Measurements from ENCODE around the gene BMPER. TPM values are rescaled to one million over a fixed set of nuclear protein-coding genes. Genes with fewer than 3 reads are reported as not detected.
A peak's percentile ranks its signal among the peaks of the same experiment; 100 is the strongest.

Gene BMPER
- total RNA-seq, 2 donors from 2014 or later: not detected

- ATAC-seq (no peak), DNase-seq (ENCODE audit: low spot score in 2 of 2) (no peak)
- Mint-ChIP-seq H3K9me3 (no peaks in the 10 kb centered on the region), H3K27ac (no peak overlapping the region), H3K36me3 (no peaks in the 10 kb centered on the region)
Observed at GRCh38 chr7:33885290-33886148, 19.8 kb upstream of the BMPER start.

DNA sequence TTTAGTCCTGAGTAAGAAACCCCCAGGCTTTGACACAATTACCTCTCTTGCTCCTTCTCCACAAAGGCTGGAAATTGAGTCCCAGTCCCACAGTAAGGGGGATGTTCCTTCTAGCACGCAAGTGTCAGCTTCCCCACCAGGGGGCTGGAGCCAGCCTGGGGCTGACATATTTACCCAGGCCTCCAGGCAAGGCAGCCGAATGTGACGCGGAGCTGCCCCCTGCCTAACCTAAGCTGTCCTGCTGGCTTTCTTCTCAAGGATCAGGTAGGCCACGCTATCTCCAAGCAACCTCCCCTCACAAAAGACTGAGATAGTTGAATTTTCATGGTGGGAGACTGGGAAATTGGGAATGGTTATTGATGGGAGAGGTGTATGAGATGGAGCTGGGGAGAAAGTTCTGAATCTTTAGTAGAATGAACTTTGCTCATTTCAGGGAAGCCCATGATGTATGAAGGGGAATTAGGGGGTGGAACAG lies 19.2 kb upstream of the BMPER start:
- no peaks in the 10 kb centered on the region for H3K36me3 Mint-ChIP-seq
- DNase-seq (ENCODE audit: low spot score in 2 of 2) (no peak), ATAC-seq (no peak)
- H3K27ac Mint-ChIP-seq: no peak overlapping the region
- no peaks in the 10 kb centered on the region for H3K9me3 Mint-ChIP-seq

DNA sequence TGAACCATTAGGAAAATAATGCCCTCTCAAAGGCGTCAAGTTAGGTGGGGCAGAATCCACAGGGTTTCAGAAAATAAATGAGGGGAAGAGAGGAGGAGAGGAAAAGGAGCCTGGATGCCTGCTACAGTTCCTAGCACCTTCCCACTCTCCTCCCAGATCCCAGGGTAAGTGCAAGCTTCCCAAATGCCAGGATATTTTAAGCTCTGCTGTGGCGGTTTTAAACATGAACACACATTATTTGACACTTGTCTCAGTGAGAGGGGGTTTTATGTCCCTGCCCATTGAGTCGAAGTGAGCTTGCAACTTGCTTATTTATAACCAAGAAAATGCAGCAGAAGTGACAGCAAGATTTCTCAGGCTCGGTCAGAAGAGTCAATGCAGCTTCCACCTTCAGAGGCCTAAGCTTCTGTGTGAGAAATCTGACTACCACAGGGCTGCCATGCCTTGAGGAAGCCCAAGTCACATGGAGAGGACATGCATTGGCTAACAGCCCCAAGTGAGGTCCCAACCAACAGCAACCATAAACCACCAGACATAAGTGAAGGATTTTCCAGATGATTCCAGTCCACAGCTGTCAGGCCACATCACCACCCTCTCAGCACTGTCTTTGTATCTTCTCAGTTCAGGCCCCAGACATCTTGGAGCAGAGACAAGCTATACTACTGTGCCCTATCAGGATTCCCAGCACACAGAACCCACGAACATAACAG lies 17.9 kb upstream of the BMPER start:
- ATAC-seq: no peak
- H3K36me3 Mint-ChIP-seq: no peaks in the 10 kb centered on the region
- no peak overlapping the region for H3K27ac Mint-ChIP-seq

DNA sequence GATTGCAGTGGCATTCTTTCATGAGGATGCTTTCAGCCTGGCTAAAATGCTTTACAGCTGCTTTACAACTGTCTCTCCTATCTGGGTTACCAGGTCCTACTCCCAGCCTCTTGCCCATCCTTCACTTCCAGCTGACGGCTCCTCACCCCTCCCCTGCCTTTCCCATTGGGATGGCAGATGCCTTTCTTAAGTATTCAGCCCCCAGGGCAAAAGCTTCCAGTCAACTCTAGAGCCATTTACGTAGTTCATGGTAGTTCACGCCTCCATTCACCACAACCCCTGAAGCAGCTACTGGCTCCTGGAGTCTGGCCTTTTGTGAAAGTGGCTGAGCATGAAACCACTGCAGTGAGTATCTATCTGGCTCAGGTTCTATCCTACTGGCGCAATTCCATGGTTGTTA lies 17.2 kb upstream of the BMPER start:
- Mint-ChIP-seq H3K27ac (no peak overlapping the region), H3K9me3 (no peaks in the 10 kb centered on the region), H3K36me3 (no peaks in the 10 kb centered on the region)
- no peak for ATAC-seq
- DNase-seq (ENCODE audit: low spot score in 2 of 2): no peak

More for the DNA sequence above, 17.9 kb upstream of the BMPER start:
- H3K9me3 Mint-ChIP-seq: no peaks in the 10 kb centered on the region
- no peak for DNase-seq (ENCODE audit: low spot score in 2 of 2)

DNA sequence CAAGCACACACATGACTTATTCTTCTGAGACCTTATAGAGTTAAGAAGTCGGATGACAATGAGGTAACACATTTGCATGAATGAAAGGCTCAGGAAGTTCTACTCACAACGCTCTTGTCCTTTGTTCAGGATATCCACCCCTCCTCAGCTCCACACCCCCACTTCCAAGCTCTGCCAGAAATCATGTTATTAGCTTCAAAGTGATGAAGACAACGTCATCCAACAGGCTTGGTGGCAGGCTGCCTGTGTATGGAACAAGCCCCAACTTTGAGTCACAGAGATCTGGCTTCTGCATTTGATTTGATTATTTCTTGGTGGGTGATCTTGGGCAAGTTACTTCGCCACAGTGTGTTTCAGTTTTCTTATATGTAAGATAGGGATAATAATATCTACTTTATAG lies 12.4 kb upstream of the BMPER start:
- ATAC-seq (no peak), DNase-seq (ENCODE audit: low spot score in 2 of 2) (no peak)
- Mint-ChIP-seq H3K27ac (no peak overlapping the region), H3K9me3 (no peaks in the 10 kb centered on the region), H3K36me3 (no peaks in the 10 kb centered on the region)

DNA sequence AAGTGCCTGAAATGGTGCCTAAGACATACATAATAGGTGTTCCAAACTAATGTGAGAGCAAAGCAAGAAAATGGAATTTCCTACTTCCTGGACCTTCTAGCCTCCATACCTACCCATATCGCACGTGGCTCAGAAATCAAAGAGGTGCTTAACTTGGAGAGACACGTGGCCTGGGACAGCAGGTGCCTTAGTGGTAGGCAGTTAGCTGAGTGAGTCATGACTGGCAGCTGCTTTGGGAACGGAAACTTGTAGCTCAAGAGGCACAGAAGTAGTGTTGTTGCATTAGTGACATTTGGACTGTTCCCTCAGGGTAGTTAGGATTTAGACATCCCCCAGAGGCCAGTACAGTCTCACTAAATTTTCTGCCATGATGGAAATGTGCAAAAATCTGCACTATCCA lies 12.0 kb upstream of the BMPER start:
- Mint-ChIP-seq H3K27ac (no peak overlapping the region), H3K36me3 (no peaks in the 10 kb centered on the region), H3K9me3 (no peaks in the 10 kb centered on the region)
- ATAC-seq: no peak
- DNase-seq (ENCODE audit: low spot score in 2 of 2): no peak

DNA sequence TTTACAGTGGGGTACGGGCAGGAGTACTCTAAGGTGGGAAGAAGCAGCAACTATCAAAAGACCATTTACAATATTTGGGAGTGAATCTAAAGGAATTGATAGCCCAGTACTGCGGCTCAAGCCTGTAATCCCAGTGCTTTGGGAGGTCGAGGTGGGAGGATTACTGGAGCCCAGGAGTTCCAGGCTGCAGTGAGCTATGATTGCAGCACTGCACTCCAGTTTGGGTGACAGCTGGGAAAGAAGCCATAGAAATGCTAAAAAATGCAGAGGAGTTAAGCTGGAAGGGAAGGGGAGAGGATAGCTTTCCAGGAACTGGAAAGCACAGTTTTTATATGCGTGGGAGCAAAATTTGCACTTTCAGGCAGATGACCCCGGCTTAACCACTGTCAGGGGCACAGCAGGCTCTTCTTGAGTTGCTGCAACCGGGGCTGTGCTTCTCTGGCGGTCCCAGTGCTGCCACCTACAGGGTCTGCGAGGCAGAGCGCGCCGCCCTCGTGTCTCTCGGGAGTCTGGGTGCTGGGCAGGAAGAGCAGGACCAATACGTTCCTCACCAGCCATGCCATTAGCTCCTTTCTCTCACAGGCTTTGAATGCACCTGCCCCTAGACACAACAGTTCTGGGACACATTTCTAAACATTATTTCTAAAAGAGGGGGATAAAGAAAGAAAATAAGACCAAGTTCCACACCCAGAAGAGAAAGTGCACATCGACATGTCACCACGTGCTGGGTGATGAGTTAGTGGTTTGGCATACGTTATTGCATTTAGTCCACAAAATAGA lies 10.1 kb upstream of the BMPER start:
- DNase-seq (ENCODE audit: low spot score in 2 of 2): peak; percentile 59 to 84
- no peaks in the 10 kb centered on the region for H3K9me3 Mint-ChIP-seq
- H3K36me3 Mint-ChIP-seq: no peaks in the 10 kb centered on the region
- no peak overlapping the region for H3K27ac Mint-ChIP-seq
- ATAC-seq: peak; percentile 83 to 90

DNA sequence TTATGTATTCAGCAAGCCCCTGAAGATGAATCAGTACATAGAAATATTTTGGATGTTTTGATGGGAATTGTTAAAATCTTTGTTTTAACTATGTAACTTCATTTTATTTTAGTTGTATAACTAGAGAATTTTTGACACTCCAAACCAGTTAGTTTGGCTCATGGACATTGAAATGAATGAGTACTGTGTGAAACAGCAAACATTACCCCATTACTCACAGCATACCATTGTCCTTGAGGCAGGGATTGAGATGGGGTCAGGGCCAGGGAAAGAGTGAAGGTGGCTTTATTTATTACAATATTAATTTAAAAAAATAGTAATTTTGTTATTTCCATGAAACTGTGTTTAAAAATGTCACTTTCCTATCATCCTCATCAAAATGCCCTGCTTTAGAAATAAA lies 4.8 kb upstream of the BMPER start:
- DNase-seq (ENCODE audit: low spot score in 2 of 2): no peak
- H3K9me3 Mint-ChIP-seq: no peaks in the 10 kb centered on the region
- no peak for ATAC-seq
- H3K36me3 Mint-ChIP-seq: peaks cover 0 to 5% of the 10 kb centered on the region in 2 donors
- no peak overlapping the region for H3K27ac Mint-ChIP-seq

DNA sequence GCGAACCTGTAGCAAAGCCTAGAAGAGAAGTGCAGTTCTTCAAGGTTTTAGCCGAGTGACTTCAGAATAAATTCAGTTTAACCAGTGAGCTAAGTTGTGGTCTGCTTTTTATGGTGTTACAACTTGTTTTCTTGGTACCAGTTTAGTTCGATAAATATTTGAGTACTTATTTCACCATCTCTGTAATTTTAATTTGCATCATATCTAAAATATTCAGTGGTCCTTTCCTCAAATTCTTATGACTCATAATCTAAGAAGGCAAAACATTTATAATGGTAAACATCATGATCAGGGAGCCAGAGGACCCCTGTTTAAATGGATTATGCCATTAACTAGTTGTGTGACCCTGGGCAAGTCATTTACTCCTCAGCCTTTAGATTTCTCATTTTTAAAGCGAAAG lies 4.1 kb upstream of the BMPER start:
- DNase-seq (ENCODE audit: low spot score in 2 of 2): no peak
- H3K36me3 Mint-ChIP-seq: peaks cover 0 to 5% of the 10 kb centered on the region in 2 donors
- H3K27ac Mint-ChIP-seq: no peak overlapping the region
- ATAC-seq: no peak
- no peaks in the 10 kb centered on the region for H3K9me3 Mint-ChIP-seq

DNA sequence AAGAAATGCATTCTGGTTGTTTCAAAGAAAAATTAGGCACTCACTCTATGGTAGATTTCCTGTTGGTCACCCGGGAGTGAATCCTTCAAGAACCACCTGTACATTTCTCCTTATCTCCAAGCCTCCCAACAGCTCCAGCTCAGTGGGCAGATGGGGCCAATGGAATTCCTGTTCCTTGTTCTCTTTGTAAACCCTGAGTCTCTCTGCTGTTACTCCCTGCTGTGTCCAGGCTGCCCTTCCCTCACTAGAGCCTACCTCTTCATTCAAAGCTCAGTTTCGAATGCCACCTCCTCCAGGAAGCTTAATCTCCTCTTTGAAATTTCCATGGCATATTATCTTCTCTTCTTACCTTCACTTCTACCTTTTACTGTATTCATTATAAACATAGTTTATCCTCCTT lies 3.5 kb upstream of the BMPER start:
- no peak for DNase-seq (ENCODE audit: low spot score in 2 of 2)
- ATAC-seq: no peak
- Mint-ChIP-seq H3K27ac (no peak overlapping the region), H3K36me3 (peaks cover 0 to 5% of the 10 kb centered on the region in 2 donors), H3K9me3 (no peaks in the 10 kb centered on the region)

GRCh38 chr7:33902746-33903145 lies 2.6 kb upstream of the BMPER start:
- ATAC-seq (no peak), DNase-seq (ENCODE audit: low spot score in 2 of 2) (no peak)
- no peak overlapping the region for H3K27ac Mint-ChIP-seq
- H3K9me3 Mint-ChIP-seq: no peaks in the 10 kb centered on the region
- peaks cover 0 to 5% of the 10 kb centered on the region in 2 donors for H3K36me3 Mint-ChIP-seq

DNA sequence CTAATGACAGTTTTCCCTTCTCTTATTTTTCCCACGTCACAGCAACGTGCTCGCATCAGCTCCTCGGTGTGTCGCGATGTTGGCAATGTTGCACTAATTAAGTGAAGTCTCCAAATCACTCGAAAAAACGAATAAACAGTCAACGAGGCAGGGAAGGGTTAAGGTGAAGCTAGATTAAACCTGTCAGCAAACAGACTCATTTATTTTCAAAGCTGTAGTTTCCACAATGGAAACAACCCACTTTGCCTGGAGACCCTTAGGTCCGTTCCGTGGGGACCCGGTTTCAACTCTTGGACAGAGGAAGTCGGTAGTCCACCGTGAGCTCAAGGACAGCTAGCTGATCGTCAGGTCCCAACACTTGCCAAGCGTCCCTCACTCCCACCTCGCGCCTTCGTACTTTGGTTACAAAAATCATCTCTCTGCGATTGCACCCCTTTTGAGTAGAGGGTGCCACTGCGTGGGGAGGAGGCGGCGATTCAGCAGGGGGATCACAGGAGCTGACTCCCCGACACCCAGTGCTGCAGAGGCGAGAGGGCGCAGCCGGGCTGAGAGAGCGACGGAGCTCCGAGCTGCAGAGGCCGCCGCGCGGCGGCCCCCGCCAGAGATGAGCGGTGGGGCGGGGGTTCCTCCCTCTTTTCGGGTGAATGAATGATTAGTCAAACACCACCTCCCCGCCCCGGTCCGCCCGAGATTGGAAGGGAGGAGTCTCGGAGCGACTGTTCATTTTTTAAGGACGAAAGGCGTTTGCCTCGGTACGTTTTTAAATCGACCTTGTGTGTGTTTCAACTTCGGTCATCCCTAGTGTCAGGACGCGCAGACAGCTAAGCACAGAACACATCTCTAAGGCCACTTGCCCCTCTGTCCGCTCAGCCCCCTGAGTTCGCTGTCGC lies 1.3 kb upstream of the BMPER start:
- peak in 1 of 2 donors; percentile 16 for DNase-seq (ENCODE audit: low spot score in 2 of 2)
- Mint-ChIP-seq H3K36me3 (peaks cover 0 to 5% of the 10 kb centered on the region in 2 donors), H3K27ac (no peak overlapping the region), H3K9me3 (no peaks in the 10 kb centered on the region)
- peak in 1 of 2 donors; percentile 73 for ATAC-seq

- Mint-ChIP-seq H3K9me3 (no peaks in the 10 kb centered on the region), H3K27ac (no peak overlapping the region), H3K36me3 (peaks cover 0 to 5% of the 10 kb centered on the region in 2 donors)
- ATAC-seq (peak; percentile 41 to 67), DNase-seq (ENCODE audit: low spot score in 2 of 2) (peak in 1 of 2 donors; percentile 21)
Observed at GRCh38 chr7:33904681-33905388, 504 bp upstream of the BMPER start.

DNA sequence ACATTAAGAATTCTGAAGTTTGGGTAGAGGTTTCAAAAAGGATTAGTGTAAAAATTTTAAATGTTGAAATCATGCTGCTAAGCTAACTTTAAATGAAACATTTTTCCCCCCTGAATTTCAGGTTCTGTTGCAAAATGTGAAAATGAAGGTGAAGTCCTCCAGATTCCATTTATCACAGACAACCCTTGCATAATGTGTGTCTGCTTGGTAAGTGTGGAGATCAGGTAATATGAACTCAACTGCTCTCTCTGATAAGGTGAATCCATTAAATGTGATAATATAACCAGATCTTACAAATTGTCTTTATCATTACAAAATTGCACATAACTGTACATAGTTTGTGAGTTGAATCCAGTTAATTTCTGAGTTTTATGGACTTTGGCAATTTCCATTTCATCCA lies 1.4 kb downstream of the BMPER start:
- Mint-ChIP-seq H3K36me3 (peaks cover 0 to 5% of the 10 kb centered on the region in 2 donors), H3K27ac (no peak overlapping the region), H3K9me3 (no peaks in the 10 kb centered on the region)
- DNase-seq (ENCODE audit: low spot score in 2 of 2) (no peak), ATAC-seq (no peak)

GRCh38 chr7:33907625-33908024 lies 2.3 kb downstream of the BMPER start:
- peaks cover 0 to 5% of the 10 kb centered on the region in 2 donors for H3K36me3 Mint-ChIP-seq
- H3K27ac Mint-ChIP-seq: no peak overlapping the region
- ATAC-seq: no peak
- no peaks in the 10 kb centered on the region for H3K9me3 Mint-ChIP-seq
- no peak for DNase-seq (ENCODE audit: low spot score in 2 of 2)
